GM19239 (cell line): ENCODE data around the gene HSPA14.
"Not testable (repeated sequence)": the region's sequence is repeated elsewhere in the genome, so short reads cannot be mapped to it uniquely, and the experiment has no call there.

Experiments
- DNase-seq: peaks from one replicate; pipeline ENCODE4 v3.0.0; 2011; ENCODE audit warnings: low spot score; ENCODE audit not compliant: insufficient read length
- FAIRE-seq: peaks from 2 replicates; lab custom pipeline; 2011; peaks lifted over from hg19 to GRCh38; lab: Jason Lieb, UNC

HSPA14 gene

GRCh38 chr10:14836208-14836607 is 1.9 kb upstream of the HSPA14 start:
- DNase-seq (no peak), FAIRE-seq (no peak)

- DNase-seq (no peak), FAIRE-seq (peak; percentile 49)
Observed at GRCh38 chr10:14837003-14837756, 926 bp upstream of the HSPA14 start.

GRCh38 chr10:14838582-14839304 is 637 bp downstream of the HSPA14 start:
- no peak for FAIRE-seq
- peak; percentile 8 for DNase-seq

GRCh38 chr10:14839305-14839695 is 1.2 kb downstream of the HSPA14 start:
- DNase-seq (no peak), FAIRE-seq (peak; percentile 11)

GRCh38 chr10:14840178-14840577 is 2.1 kb downstream of the HSPA14 start:
- DNase-seq (no peak), FAIRE-seq (no peak)

GRCh38 chr10:14843327-14843988 is 5.4 kb downstream of the HSPA14 start:
- FAIRE-seq (no peak), DNase-seq (no peak)

GRCh38 chr10:14844948-14845347 is 6.8 kb downstream of the HSPA14 start:
- no peak for FAIRE-seq

GRCh38 chr10:14852236-14852635 is 14.1 kb downstream of the HSPA14 start:
- FAIRE-seq: no peak
- no peak for DNase-seq

More at GRCh38 chr10:14844948-14845347, 6.8 kb downstream of the HSPA14 start:
- DNase-seq: no peak

GRCh38 chr10:14855453-14855852 is 17.3 kb downstream of the HSPA14 start:
- DNase-seq (no peak), FAIRE-seq (no peak)

- no peak for FAIRE-seq
- no peak for DNase-seq
Observed at GRCh38 chr10:14858338-14858960, 20.3 kb downstream of the HSPA14 start.

- DNase-seq: no peak
- FAIRE-seq: no peak
Observed at GRCh38 chr10:14859043-14859442, 20.9 kb downstream of the HSPA14 start.

- no peak for DNase-seq
- no peak for FAIRE-seq
Observed at GRCh38 chr10:14859775-14860174, 21.7 kb downstream of the HSPA14 start.

GRCh38 chr10:14860791-14861190 is 22.7 kb downstream of the HSPA14 start:
- FAIRE-seq (no peak), DNase-seq (no peak)

- not testable (repeated sequence) for FAIRE-seq, DNase-seq
Observed at GRCh38 chr10:14864466-14864865, 26.4 kb downstream of the HSPA14 start.

- DNase-seq, FAIRE-seq: not testable (repeated sequence)
Observed at GRCh38 chr10:14864871-14865270, 26.8 kb downstream of the HSPA14 start.

GRCh38 chr10:14873090-14873760 is 35.1 kb downstream of the HSPA14 start:
- FAIRE-seq (no peak), DNase-seq (no peak)

- DNase-seq: no peak
- no peak for FAIRE-seq
Observed at GRCh38 chr10:14875941-14876340, 37.8 kb downstream of the HSPA14 start.

- peak; percentile 14 for FAIRE-seq
- DNase-seq: no peak
Observed at GRCh38 chr10:14876764-14877163, 38.7 kb downstream of the HSPA14 start.

GRCh38 chr10:14878266-14879123 is 40.4 kb downstream of the HSPA14 start, which contains the start of gene SUV39H2:
TSS of gene SUV39H2 (plus strand) at chr10:14878866. CDS start at chr10:14878889, 23 bp downstream.
- peak; percentile 97 for DNase-seq
- peak; percentile 93 for FAIRE-seq
